GM18508 (cell line): Measurements from ENCODE around the gene PDK1.
"Not testable (repeated sequence)": the region's sequence is repeated elsewhere in the genome, so short reads cannot be mapped to it uniquely, and the experiment has no call there.

Experiments
- ATAC-seq: cut with Tn5 transposase; IDR thresholded peaks from one replicate; pipeline ENCODE4 v1.9.1; 2021; ENCODE audit warnings: moderate number of reproducible peaks; ENCODE audit not compliant: insufficient read depth, unreplicated experiment

PDK1 gene

GRCh38 chr2:172591386-172591785 is 35.5 kb downstream of the PDK1 start:
- not testable (repeated sequence) for ATAC-seq

DNA sequence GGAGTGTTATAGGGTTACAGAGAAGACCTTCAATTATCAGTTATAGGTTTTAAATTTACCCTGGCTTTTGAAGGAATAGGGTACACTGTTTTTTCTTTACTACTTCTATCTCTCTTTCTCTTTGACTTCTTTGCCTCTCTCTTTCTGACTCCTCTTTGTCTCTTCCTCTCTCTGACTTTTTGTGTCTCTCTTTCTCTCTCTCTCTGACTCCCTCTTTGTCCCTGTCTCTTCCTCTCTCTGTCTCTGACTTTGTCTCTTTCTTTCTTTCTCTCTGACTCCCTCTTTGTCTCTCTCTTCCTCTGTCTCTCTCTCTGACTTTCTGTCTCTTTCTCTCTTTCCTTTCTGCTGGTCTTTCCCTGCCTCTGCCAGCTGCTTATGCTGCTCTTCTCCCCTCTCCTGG is 36.3 kb downstream of the PDK1 start:
- ATAC-seq = not testable (repeated sequence)

GRCh38 chr2:172596776-172597175 is 40.9 kb downstream of the PDK1 start:
- no peak for ATAC-seq

GRCh38 chr2:172597176-172597842 is 41.4 kb downstream of the PDK1 start:
- ATAC-seq = no peak

- ATAC-seq = no peak
Measured at GRCh38 chr2:172599947-172600346, 44.1 kb downstream of the PDK1 start.

GRCh38 chr2:172600557-172601008 is 44.7 kb downstream of the PDK1 start:
- no peak for ATAC-seq

DNA sequence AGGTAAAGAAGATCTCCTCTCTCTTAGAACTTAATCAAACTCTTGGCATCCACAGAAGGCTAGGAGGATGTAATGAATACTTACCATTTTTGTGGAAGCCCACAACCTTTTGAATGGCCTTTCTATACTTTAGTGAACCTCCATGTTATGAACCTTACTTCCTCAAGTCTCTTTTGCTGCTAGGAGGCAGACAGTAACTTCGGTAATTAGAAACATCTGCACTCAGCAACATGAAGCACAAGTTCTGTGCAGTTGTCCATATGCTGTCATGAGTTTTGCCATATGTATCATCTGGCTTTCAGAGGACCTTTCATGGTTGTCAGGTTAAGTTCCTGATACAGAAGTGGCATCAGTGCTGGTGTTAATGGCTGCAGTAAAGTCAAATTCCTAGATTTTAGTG is 50.4 kb downstream of the PDK1 start:
- ATAC-seq = no peak

- ATAC-seq = no peak
Measured at GRCh38 chr2:172607379-172607928, 51.6 kb downstream of the PDK1 start.

DNA sequence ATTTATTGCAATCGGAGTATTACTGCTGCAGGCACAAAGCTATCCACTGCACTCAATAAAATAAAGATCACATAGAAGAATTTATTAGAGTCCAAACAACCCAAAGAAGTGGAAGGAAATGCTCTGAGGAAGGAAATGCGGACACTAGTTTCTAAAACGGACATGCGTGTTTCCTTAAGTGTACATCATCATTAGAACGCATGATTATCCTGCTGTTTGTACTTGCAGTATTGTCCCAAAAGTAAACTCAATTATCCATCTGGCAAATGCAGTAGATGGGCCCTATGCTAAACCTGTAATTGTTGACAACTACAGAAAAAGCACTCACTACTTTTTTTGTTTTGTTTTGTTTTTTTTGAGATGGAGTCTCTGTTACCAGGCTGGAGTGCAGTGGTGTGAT is 53.6 kb downstream of the PDK1 start:
- no peak for ATAC-seq

- ATAC-seq = no peak
Measured at GRCh38 chr2:172612051-172612450, 56.2 kb downstream of the PDK1 start.

- ATAC-seq = no peak
Measured at GRCh38 chr2:172613040-172613439, 57.1 kb downstream of the PDK1 start.

- no peak for ATAC-seq
Measured at GRCh38 chr2:172613615-172614231, 57.8 kb downstream of the PDK1 start.

- ATAC-seq = no peak
Measured at GRCh38 chr2:172614932-172615331, 59.0 kb downstream of the PDK1 start.

- ATAC-seq = no peak
Measured at GRCh38 chr2:172615727-172616261, 59.9 kb downstream of the PDK1 start.

GRCh38 chr2:172617115-172617514 is 61.2 kb downstream of the PDK1 start:
- ATAC-seq = no peak

GRCh38 chr2:172623249-172623965 is 67.5 kb downstream of the PDK1 start:
- ATAC-seq = no peak

GRCh38 chr2:172624996-172625395 is 69.1 kb downstream of the PDK1 start:
- no peak for ATAC-seq

DNA sequence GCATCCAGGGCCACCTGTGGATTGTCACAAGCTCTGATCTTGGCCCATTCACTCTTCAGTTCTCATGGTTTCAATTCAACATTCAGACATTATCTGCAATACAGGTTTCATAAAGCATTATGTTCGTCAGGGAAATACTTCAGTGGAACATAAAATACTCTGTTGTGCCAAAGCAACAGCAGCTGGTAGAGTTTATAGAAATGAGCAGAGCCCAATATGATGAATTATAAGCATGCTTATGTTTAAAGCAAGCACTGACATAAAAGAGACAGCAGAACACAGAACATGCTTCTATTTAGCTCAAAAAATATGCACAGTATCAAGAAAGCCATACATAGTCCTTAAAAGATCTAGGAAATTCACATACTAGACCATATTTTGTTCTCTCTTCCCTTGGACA is 71.3 kb downstream of the PDK1 start:
- no peak for ATAC-seq

GRCh38 chr2:172628085-172628484 is 72.2 kb downstream of the PDK1 start:
- ATAC-seq = no peak

DNA sequence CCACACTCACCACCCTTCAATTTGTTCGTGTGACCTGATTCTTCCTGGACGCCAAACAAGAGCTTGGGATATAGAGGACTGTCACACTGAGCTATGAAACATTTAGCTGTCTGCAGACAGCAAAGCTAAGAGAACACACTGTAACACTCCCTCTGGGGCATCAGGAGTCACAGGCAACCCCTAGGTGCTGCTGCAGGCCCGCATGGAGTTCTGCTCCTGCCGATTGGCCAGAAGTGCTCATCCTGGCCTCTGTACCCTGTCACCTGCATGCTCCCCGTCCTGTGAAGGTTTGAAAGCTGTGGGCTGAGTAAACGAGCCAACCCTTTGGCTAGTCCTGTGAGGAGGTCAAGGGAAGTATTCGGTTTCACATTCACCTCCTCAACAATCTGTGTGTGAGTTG is 73.7 kb downstream of the PDK1 start:
- no peak for ATAC-seq

GRCh38 chr2:172630181-172630580 is 74.3 kb downstream of the PDK1 start:
- no peak for ATAC-seq
